Measurements from ENCODE around the gene HIF3A.
A peak's percentile ranks its signal among the peaks of the same experiment; 100 is the strongest.

The HIF3A gene

DNA sequence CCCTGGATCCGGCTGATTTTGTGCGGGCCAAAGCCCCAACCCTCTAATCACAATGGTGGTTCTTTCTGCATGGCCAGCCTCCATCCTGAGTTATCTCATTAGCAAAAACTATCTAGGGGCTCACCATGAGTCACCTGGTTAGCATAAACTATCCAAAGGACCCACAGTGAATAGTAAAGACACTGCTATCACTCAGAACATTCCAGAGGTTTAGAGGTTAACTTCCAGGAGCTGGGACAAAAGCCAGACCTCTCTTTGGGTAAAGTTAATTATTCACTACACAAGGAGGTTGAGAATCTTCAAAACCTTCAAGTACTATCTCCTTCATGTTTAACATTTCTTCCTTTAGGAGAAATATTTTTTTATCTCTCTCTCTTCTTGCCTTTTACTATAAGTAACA lies 31.2 kb downstream of the HIF3A start:
- DNase-seq (ENCODE audit: insufficient read length, low spot score) (no peak), FAIRE-seq (no peak)
- TF ChIP-seq POLR2A (IDR thresholded peaks at IDR 0.05; ENCODE audit: low read depth, low read length): no peak

DNA sequence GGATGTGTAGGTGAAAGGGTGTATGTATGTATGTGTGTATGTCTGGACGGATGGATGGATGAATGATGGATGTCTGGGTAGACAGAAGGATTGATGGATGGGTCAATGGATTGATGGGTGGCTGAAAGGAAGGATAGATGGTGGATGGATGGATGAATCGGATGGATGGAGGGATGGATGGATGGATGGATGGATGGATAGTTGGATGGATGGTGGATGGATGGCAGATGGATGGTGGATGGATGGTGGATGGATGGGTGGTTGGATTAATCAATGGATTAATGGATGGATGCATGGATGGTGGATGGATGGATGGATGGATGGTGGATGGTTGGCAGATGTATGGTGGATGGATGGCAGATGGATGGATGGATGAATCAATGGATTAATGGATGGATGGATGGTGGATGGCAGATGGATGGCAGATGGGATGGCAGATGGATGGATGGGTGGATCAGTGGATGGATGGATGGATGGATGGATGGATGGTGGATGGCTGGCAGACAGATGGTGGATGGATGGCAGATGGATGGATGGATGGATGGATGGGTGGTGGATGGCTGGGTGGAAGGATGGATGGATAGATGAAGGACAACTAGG lies 33.6 kb downstream of the HIF3A start:
- DNase-seq (ENCODE audit: insufficient read length, low spot score) (no peak), FAIRE-seq (no peak)
- TF ChIP-seq POLR2A (IDR thresholded peaks at IDR 0.05; ENCODE audit: low read depth, low read length): no peak

- TF ChIP-seq POLR2A (IDR thresholded peaks at IDR 0.05; ENCODE audit: low read depth, low read length): no peak
- FAIRE-seq (no peak), DNase-seq (ENCODE audit: insufficient read length, low spot score) (no peak)
Measured at GRCh38 chr19:46337487-46337886, 40.6 kb downstream of the HIF3A start.

- DNase-seq (ENCODE audit: insufficient read length, low spot score): no peak
- TF ChIP-seq POLR2A (IDR thresholded peaks at IDR 0.05; ENCODE audit: low read depth, low read length): no peak
- no peak for FAIRE-seq
Measured at GRCh38 chr19:46339446-46339845, 42.6 kb downstream of the HIF3A start.

DNA sequence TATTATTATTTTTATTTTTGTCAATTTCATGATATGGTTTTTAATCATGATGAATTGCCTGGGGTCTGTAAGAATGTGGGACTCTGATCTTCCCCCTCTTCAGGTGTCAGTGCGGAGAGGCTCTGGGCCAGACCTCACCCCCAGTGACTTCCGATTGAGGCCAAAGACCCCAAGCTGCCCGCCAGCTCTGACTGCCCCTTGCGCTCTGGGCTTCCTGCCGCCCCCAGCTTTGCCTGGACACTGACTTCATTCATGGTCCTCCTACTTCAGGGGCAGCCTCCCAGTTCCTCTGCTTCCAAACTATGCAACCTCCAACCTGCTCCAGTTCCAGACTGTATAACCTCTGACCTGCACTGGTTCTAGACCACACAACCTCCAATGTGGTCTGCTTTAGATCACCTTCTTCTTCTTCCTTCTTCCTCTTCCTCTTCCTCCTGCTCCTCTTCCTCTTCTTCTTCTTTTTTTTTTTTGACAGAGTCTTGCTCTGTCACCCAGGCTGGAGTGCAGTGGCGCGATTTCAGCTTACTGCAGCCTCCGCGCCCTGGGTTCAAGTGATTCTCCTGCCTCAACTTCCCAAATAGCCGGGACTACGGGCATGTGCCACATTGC lies 43.3 kb downstream of the HIF3A start:
- DNase-seq (ENCODE audit: insufficient read length, low spot score): no peak
- FAIRE-seq: no peak
- TF ChIP-seq POLR2A (IDR thresholded peaks at IDR 0.05; ENCODE audit: low read depth, low read length): no peak

DNA sequence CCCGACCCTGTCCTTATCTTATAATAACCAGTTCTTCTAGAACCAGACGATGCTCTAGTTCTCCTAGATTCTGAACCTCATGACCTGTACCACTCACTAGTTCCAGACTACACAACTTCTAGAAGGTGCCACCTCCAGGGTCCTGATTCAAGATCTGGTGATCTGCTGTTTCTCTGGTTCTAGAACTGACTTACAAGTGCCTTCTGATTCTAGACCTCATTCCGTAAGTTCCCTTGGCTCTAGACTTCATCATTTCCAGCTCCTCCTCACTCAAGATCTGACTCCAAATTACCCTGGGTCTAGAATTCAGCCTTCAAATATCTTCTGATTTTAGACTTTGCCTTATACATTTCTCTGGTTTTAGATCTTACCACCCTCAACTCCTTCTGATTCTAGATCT lies 45.1 kb downstream of the HIF3A start:
- no peak for TF ChIP-seq POLR2A (IDR thresholded peaks at IDR 0.05; ENCODE audit: low read depth, low read length)
- DNase-seq (ENCODE audit: insufficient read length, low spot score): no peak
- FAIRE-seq: no peak

- no peak for TF ChIP-seq POLR2A (IDR thresholded peaks at IDR 0.05; ENCODE audit: low read depth, low read length)
- DNase-seq (ENCODE audit: insufficient read length, low spot score) (no peak), FAIRE-seq (no peak)
Measured at GRCh38 chr19:46344363-46344762, 47.5 kb downstream of the HIF3A start.

DNA sequence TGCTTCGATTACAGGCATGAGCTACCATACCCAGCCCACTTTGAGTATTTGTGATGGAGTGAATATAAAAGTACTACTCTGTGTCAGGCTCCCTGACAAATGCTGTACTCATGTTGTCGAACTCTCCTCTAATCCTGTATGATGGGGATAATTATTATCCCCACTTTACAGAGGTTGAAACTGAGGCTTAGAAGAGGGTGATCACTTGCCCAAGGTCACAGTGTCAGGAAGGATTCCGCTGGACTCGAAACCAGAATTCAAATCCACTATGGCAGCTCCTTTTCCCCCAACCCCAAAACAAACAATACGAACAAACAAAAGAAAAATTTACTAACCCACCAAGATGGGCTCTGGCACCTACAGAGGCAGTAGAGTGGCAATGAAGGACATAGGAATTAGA lies 48.3 kb downstream of the HIF3A start:
- FAIRE-seq (no peak), DNase-seq (ENCODE audit: insufficient read length, low spot score) (no peak)
- TF ChIP-seq POLR2A (IDR thresholded peaks at IDR 0.05; ENCODE audit: low read depth, low read length): no peak

- peak; percentile 52; the same call in 1 of the 2 replicates for TF ChIP-seq POLR2A (IDR thresholded peaks at IDR 0.05; ENCODE audit: low read depth, low read length)
- DNase-seq (ENCODE audit: insufficient read length, low spot score) (peak; percentile 84), FAIRE-seq (no peak)
Measured at GRCh38 chr19:46346821-46347571, 50.2 kb downstream of the HIF3A start, which contains the start of gene PPP5C. Gene PPP5C (plus strand): TSS chr19:46347087. CDS start chr19:46347097, 10 bp downstream.

- no peak for TF ChIP-seq POLR2A (IDR thresholded peaks at IDR 0.05; ENCODE audit: low read depth, low read length)
- no peak for DNase-seq (ENCODE audit: insufficient read length, low spot score)
Measured at GRCh38 chr19:46347572-46347883, 50.7 kb downstream of the HIF3A start.

DNA sequence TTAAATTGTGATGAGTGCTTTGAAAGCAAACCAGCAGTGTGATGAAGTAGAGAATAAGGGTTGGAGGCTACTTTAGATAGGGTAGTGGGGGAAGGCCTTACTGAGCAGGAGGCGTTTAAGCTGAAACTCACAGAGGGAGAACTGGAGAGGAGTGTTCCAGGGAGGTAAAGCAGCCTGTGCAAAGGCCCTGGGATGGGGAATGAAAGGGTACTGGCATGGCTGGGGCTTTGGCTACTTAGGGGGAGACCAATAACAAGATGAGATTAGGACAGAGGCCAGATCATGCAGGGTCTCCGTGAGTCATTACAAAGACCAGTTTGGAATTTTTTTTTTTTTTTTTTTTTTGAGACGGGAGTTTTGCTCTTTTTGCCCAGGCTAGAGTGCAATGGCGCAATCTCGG lies 51.1 kb downstream of the HIF3A start:
- no peak for TF ChIP-seq POLR2A (IDR thresholded peaks at IDR 0.05; ENCODE audit: low read depth, low read length)
- FAIRE-seq (no peak), DNase-seq (ENCODE audit: insufficient read length, low spot score) (no peak)

More at GRCh38 chr19:46347572-46347883, 50.7 kb downstream of the HIF3A start:
- no peak for FAIRE-seq

GRCh38 chr19:46349311-46349993 lies 52.6 kb downstream of the HIF3A start:
- FAIRE-seq: no peak
- no peak for TF ChIP-seq POLR2A (IDR thresholded peaks at IDR 0.05; ENCODE audit: low read depth, low read length)
- DNase-seq (ENCODE audit: insufficient read length, low spot score): no peak

- TF ChIP-seq POLR2A (IDR thresholded peaks at IDR 0.05; ENCODE audit: low read depth, low read length): no peak
- FAIRE-seq (no peak), DNase-seq (ENCODE audit: insufficient read length, low spot score) (no peak)
Measured at GRCh38 chr19:46350029-46350757, 53.4 kb downstream of the HIF3A start.

DNA sequence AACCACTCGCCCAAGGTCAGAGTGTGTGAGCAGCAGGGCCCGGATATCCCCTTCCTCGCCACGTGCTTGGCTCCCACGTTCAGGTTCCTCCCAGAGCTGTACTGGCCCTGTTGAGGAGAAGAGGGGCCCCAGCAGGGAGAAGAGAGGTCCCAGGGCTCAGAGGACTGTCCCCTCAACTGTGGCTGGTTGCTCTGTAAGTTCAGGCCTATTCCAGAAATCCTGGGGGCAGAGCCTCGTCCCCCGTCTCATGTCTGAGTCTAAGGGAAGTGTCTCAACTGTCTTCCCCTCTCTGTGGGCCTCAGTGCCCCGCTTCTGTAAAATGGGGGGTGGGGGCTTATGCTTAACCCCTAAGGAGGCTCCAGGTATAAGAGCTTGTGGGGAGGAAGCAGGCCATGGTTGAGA lies 53.9 kb downstream of the HIF3A start:
- no peak for FAIRE-seq

More for the DNA sequence above, 53.9 kb downstream of the HIF3A start:
- DNase-seq (ENCODE audit: insufficient read length, low spot score): no peak
- no peak for TF ChIP-seq POLR2A (IDR thresholded peaks at IDR 0.05; ENCODE audit: low read depth, low read length)

Data from H54 (cell line).